ENCODE data around the gene ZRANB1. TPM values are rescaled to one million over a fixed set of nuclear protein-coding genes. Genes with fewer than 3 reads are reported as not detected.
A peak's percentile ranks its signal among the peaks of the same experiment; 100 is the strongest.

Gene ZRANB1
- total RNA-seq, 1 experiment from 2014 or later: 23.2 TPM

DNA sequence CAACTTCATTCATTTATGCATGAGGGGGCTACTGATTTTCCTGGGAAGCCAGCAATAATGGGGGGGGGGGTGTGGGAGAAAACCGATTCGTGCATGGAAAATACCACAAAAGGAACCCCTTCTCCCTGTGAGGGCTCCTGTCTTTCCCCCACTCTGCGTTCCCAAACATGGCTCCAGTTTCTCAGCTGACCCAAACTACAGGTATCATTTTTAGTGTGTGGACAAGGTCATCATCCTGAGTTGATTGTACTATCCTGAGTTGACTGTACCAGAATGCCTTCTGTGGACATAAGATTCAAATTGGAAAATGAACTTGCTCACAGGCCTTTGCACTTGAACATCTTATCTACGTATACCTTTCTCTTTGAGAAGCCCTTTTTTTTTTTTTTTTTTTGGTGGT lies 49.9 kb downstream of the ZRANB1 start:
- no peaks in the 10 kb centered on the region for H3K27me3 Mint-ChIP-seq (ENCODE audit: insufficient read depth, unreplicated experiment)
- H3K36me3 Mint-ChIP-seq (ENCODE audit: insufficient read depth, unreplicated experiment): peaks cover 94% of the 10 kb centered on the region
- intact Hi-C loops (cut with micrococcal nuclease): loop anchor here (2.0 kb wide), 2 partner anchors 69 to 637 kb away; no protein-coding TSS in a partner anchor
- H3K27ac Mint-ChIP-seq (ENCODE audit: low read depth, unreplicated experiment): no peak overlapping the region
- H3K4me3 Mint-ChIP-seq (ENCODE audit: unreplicated experiment): no peak overlapping the region
- no TSS peak for BruUV-seq (replicated peaks)
- no peaks in the 10 kb centered on the region for H3K9me3 Mint-ChIP-seq (ENCODE audit: unreplicated experiment)
- H3K4me1 Mint-ChIP-seq (ENCODE audit: insufficient read depth, unreplicated experiment): no peaks in the 10 kb centered on the region
- no peak for DNase-seq (ENCODE audit: unreplicated experiment)
- ChIA-PET CTCF (interaction anchor here (0.6 to 1.6 kb wide), 12 partner anchors 9 to 653 kb away, joined by 3 to 5 read pairs (median 4); no protein-coding TSS in a partner anchor), POLR2A (no interaction called here)
- TF ChIP-seq, protein P1, sequence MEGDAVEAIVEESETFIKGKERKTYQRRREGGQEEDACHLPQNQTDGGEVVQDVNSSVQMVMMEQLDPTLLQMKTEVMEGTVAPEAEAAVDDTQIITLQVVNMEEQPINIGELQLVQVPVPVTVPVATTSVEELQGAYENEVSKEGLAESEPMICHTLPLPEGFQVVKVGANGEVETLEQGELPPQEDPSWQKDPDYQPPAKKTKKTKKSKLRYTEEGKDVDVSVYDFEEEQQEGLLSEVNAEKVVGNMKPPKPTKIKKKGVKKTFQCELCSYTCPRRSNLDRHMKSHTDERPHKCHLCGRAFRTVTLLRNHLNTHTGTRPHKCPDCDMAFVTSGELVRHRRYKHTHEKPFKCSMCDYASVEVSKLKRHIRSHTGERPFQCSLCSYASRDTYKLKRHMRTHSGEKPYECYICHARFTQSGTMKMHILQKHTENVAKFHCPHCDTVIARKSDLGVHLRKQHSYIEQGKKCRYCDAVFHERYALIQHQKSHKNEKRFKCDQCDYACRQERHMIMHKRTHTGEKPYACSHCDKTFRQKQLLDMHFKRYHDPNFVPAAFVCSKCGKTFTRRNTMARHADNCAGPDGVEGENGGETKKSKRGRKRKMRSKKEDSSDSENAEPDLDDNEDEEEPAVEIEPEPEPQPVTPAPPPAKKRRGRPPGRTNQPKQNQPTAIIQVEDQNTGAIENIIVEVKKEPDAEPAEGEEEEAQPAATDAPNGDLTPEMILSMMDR (IDR thresholded peaks at IDR 0.05; ENCODE audit: unreplicated experiment): no peak

DNA sequence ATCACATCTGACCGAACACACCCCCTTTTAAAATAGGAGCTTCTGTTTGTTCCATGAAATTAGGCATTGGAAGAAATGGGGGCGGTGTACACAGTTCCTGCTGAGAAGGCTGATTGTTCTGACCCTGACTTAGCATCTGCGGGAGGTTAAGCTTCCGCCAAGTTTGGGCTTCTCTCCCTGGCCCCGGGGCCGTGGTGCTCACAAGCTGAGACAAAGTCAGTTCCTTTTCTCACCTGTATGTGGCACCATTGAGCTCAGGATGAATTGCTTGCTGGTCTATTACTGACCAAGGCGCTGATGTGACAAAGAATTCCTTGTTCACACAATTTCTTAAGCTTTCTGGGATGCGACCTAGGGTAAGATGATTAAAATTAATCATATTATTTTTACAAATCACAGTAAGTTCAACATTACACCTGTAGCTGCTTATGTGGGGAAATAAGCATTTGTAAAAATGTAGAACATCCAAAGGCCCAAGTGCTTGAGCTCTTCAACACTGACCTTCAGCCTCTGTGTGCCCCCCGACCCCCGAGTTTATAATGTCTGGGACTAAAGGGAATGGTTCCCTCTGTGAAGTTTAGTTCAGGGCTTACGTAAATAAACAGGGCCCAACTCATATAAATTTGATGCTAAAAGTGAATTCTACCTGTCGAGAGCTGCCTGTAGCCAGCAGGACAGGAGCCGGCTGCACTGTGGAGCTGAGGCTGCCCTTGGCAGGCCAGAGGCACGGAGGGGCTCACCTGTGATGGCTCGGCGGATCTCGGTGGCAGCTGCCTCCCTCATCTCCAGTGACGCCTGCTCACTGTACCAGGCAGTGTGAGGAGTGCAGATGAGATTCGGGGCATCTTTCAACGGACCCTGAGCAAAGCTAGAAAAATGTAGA lies 50.8 kb downstream of the ZRANB1 start:
- ChIA-PET POLR2A (interaction anchor here (0.5 to 1.1 kb wide), 4 partner anchors 17 to 208 kb away, joined by 3 to 4 read pairs (median 4); no protein-coding TSS in a partner anchor), CTCF (interaction anchor here (0.6 to 1.6 kb wide), 21 partner anchors 8 to 652 kb away, joined by 3 to 7 read pairs (median 3); no protein-coding TSS in a partner anchor)
- no peak overlapping the region for H3K4me3 Mint-ChIP-seq (ENCODE audit: unreplicated experiment)
- no peaks in the 10 kb centered on the region for H3K27me3 Mint-ChIP-seq (ENCODE audit: insufficient read depth, unreplicated experiment)
- peaks cover 94% of the 10 kb centered on the region for H3K36me3 Mint-ChIP-seq (ENCODE audit: insufficient read depth, unreplicated experiment)
- TF ChIP-seq, protein P1 (IDR thresholded peaks at IDR 0.05; ENCODE audit: unreplicated experiment): peak; percentile 50
- intact Hi-C loops (cut with micrococcal nuclease): loop anchor here (2.0 kb wide), 2 partner anchors 68 to 636 kb away; no protein-coding TSS in a partner anchor
- no TSS peak for BruUV-seq (replicated peaks)
- no peak overlapping the region for H3K27ac Mint-ChIP-seq (ENCODE audit: low read depth, unreplicated experiment)
- no peaks in the 10 kb centered on the region for H3K4me1 Mint-ChIP-seq (ENCODE audit: insufficient read depth, unreplicated experiment)
- DNase-seq (ENCODE audit: unreplicated experiment): peak; percentile 68
- H3K9me3 Mint-ChIP-seq (ENCODE audit: unreplicated experiment): no peaks in the 10 kb centered on the region

DNA sequence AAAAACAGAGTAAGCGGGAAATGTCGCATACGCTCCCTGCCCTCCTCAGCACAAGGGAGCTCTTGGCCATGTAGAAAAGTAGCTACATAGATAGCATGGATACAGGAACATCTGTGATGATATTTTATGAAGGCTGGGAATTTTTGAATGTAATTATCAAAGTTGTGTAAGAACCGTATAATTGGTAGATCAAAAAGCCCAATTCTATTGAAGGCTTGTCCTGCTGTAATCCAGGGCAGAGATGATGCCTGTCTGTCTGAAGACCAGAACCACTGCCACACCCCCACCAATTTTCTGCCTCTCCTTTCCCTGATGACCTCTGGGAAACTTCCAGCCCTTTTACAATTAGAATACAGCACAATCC lies 51.4 kb downstream of the ZRANB1 start:
- ChIA-PET CTCF (interaction anchor here (0.6 to 1.4 kb wide), 9 partner anchors 9 to 635 kb away, joined by 3 to 7 read pairs (median 3); no protein-coding TSS in a partner anchor), POLR2A (interaction anchor here (0.6 to 1.1 kb wide), 3 partner anchors 17 to 75 kb away, joined by 3 read pairs; no protein-coding TSS in a partner anchor)
- H3K27ac Mint-ChIP-seq (ENCODE audit: low read depth, unreplicated experiment): no peak overlapping the region
- no TSS peak for BruUV-seq (replicated peaks)
- intact Hi-C loops (cut with micrococcal nuclease): loop anchor here (2.0 kb wide), 2 partner anchors 67 to 635 kb away; no protein-coding TSS in a partner anchor
- no peaks in the 10 kb centered on the region for H3K9me3 Mint-ChIP-seq (ENCODE audit: unreplicated experiment)
- H3K27me3 Mint-ChIP-seq (ENCODE audit: insufficient read depth, unreplicated experiment): no peaks in the 10 kb centered on the region
- H3K36me3 Mint-ChIP-seq (ENCODE audit: insufficient read depth, unreplicated experiment): peaks cover 94% of the 10 kb centered on the region
- TF ChIP-seq, protein P1 (IDR thresholded peaks at IDR 0.05; ENCODE audit: unreplicated experiment): no peak
- no peak overlapping the region for H3K4me3 Mint-ChIP-seq (ENCODE audit: unreplicated experiment)
- no peaks in the 10 kb centered on the region for H3K4me1 Mint-ChIP-seq (ENCODE audit: insufficient read depth, unreplicated experiment)
- no peak for DNase-seq (ENCODE audit: unreplicated experiment)

DNA sequence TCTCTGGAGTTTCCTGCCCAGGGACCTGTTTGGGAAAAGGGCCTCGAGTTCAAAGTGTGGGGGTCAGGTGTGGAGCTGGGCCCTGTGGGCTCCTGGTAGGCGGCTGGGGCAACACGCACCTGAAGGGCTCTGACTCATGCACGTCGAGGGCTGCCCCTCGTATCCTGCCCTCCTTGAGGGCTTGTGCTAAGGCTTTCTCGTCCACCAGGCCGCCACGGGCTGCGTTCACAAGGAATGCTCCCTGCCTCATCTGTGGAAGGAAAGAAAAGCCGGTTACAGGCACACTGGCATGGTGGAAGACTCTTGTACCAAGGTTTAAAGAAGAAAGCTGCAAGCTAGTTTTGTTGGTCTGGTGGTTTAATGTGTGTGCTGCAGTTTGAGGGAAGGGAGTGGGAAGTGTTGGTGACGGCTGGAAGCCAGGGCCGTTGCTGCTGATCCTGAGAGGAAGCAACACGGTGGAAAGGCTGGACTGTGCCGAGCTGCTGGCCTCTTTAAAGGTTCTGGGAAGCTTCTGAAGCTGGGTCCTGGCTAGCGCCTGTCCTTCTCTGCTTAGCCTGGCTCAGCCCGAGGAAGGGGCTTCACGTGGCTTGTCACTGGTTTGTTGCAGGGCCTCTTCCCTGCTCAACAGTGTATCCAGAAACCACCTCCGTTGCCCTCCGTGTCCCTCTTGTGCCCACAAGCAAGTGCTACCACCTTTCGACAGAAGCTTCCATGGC lies 52.0 kb downstream of the ZRANB1 start:
- no TSS peak for BruUV-seq (replicated peaks)
- Mint-ChIP-seq H3K27ac (ENCODE audit: low read depth, unreplicated experiment) (no peak overlapping the region), H3K4me1 (ENCODE audit: insufficient read depth, unreplicated experiment) (no peaks in the 10 kb centered on the region), H3K27me3 (ENCODE audit: insufficient read depth, unreplicated experiment) (no peaks in the 10 kb centered on the region), H3K4me3 (ENCODE audit: unreplicated experiment) (no peak overlapping the region), H3K36me3 (ENCODE audit: insufficient read depth, unreplicated experiment) (peaks cover 94% of the 10 kb centered on the region), H3K9me3 (ENCODE audit: unreplicated experiment) (no peaks in the 10 kb centered on the region)
- ChIA-PET POLR2A (interaction anchor here (0.8 kb wide), 1 partner anchor 54 kb away, joined by 3 read pairs; no protein-coding TSS in a partner anchor), CTCF (no interaction called here)
- DNase-seq (ENCODE audit: unreplicated experiment): no peak
- intact Hi-C loops (cut with micrococcal nuclease): loop anchor here (2.0 kb wide), 2 partner anchors 67 to 635 kb away; no protein-coding TSS in a partner anchor
- TF ChIP-seq, protein P1 (IDR thresholded peaks at IDR 0.05; ENCODE audit: unreplicated experiment): no peak
